OCI-M2 (cell line): ENCODE measurements around the gene CDSN.
"Not testable (repeated sequence)": the region's sequence is repeated elsewhere in the genome, so short reads cannot be mapped to it uniquely, and the experiment has no call there.

Source experiments
- DNase-seq: peaks from one replicate; lab custom pipeline; 2025; ENCODE audit not compliant: unreplicated experiment; lab: John Stamatoyannopoulos, UW

Gene CDSN, protein sequence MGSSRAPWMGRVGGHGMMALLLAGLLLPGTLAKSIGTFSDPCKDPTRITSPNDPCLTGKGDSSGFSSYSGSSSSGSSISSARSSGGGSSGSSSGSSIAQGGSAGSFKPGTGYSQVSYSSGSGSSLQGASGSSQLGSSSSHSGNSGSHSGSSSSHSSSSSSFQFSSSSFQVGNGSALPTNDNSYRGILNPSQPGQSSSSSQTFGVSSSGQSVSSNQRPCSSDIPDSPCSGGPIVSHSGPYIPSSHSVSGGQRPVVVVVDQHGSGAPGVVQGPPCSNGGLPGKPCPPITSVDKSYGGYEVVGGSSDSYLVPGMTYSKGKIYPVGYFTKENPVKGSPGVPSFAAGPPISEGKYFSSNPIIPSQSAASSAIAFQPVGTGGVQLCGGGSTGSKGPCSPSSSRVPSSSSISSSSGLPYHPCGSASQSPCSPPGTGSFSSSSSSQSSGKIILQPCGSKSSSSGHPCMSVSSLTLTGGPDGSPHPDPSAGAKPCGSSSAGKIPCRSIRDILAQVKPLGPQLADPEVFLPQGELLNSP

DNA sequence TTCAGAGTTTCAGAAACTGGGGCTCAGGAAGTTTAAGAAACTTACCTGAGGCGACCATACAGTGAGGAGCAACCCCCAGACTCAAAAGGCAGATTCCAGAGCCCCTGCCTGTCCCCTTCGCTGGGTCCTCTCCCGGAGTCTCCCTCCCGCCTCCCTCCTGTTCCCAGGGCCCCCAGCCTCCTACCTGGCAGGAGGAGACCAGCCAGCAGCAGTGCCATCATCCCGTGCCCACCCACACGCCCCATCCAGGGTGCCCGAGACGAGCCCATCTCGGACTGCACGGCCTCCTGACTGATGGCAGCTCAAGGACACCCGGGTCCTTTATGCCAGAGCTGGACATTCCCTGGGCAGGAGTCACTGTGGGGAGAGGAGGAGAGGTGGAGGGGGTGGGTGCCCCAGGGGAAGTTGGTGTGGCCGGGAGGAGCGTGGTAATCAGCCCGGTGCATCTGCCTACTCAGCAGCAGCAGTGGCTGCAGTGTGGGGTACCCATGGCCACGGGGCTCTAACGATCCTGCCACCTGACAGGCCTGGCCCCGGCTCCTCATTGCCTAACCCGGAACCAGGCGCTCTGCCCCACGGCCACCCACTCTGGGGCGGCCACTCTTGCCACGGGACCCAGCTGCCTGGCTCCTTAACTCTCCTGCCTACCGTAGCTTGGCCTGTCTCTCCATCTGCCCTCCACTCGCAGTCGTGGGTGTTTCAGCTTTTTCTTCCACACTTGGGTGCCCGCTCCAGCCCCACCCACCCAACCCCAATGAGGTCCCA is at the start of gene CDSN:
TSS of gene CDSN (minus strand) at position 296 of the 765 bp plus-strand sequence. CDS start at position 269, 27 bp downstream.
- no peak for DNase-seq

DNA sequence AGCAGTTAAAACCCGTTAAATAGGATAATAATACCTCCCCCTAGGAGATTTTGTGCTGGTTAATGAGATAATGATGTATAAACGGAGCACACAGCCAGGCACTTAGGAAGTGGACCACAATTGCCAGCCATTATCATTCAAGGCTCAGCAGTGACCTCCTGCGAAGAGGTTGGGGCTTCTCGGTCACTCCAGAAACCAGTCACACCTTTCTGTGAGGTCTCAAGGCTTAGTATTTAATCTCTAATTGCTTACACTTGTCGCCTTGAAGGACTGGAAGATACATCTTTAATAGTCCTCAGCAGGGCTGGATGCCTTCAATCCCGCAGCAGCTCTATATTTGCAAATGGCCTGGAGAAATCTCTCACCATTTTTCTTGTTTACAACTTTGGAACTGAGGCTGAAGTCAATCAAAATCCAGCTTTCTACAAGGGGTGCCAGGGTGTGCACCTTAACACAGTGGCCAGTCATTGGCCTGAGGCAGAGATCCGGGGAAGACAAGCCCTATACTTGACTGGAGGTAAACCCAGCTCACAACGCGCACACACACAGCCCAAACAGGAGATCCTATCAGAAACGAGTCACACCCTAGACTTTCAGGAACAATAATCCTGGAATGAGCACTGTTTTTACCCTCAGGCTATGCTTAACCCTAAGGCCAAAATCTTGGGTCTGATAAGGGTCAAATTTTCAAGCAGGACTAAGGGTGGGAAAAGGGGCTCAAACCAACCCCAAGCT is 49.0 kb upstream of the CDSN start:
- no peak for DNase-seq

DNA sequence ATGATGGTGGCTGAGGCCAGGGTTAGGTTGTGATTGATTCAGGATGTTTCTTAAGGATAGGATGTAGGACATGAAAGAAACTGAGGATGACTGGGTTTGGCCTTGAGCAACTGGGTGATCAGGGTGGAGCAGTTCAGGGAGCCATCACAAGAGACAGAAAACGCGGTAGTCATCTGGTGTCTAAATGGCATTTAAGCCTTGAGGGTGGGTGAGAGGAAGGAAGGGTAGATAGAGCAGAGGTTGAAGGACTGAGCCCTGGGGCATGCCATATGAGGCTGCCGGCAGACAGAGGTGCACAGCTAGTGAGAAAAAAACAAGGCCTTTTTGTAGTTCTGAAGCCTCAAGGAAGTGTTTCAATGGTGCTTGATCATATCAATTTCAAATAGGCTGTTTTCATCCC is 48.4 kb upstream of the CDSN start:
- DNase-seq = no peak

DNA sequence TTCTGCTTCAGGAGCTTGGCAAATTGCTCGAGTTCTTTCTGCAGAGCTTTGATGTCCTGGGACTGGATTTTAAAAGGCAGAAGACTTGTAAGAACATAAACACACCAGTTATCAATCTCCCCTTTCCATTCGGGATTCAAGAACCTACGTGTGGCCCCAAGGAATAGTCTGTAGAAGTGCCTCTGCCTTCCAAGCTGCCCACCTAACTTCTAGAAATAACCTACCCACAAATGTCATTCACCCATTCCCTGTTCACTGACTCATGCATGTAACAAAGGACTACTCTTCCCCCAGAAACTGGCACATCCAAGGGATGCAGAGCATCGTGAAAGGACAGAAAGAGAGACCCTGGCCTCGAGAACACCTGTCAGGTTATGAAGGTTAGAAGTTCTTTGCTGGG is 45.7 kb upstream of the CDSN start:
- DNase-seq = no peak

DNA sequence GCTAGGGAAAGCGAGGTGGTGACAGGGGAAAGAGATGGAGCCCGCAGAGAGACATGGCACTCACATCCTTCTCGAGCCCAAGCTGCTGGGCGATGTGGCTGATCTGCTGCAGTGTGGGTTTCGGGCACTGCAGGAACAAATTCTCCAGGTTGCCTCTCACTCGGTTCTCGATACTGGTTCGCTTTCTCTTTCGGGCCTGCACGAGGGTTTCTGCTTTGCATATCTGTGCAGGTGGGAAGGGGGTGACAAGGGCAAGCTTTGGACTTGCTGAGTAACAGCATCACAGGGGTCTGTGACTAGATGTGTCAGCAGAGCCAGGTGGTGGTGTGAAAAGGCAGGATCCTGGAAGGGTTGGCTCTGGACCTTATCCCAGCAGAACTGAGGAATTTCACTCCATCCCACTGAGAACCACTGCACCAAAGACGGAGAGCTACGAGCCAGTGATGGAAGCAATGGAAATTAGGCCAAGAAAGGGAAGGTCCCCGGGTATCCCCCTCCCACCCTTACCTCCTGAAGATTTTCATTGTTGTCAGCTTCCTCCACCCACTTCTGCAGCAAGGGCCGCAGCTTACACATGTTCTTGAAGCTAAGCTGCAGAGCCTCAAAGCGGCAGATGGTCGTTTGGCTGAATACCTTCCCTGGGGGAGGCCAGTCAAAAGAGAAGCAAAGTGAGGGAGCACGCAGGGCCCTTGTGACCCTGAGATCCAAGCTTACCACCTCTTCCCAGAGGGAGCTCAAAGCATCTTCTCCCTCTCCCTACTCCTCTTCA is 45.0 kb upstream of the CDSN start:
- DNase-seq = not testable (repeated sequence)

DNA sequence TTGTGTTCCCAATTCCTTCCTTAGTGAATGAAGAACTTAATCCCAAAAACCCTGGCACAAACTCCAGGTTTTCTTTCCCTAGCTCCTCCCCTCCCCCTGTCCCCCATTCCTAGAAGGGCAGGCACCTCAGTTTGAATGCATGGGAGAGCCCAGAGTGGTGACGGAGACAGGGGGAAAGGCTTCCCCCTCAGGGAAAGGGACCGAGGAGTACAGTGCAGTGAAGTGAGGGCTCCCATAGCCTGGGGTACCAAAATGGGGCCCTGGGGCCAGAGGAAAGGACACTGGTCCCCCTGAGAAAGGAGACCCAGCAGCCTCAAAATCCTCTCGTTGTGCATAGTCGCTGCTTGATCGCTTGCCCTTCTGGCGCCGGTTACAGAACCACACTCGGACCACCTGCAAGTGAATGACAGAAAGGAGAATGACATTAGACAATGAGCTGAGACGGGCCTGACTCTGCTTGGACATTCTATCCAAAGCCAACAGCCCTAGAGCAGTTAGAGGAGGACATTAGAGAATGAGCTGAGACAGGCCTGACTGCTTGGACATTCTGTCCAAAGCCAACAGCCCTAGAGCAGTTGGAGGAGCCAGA is 44.3 kb upstream of the CDSN start:
- not testable (repeated sequence) for DNase-seq

DNA sequence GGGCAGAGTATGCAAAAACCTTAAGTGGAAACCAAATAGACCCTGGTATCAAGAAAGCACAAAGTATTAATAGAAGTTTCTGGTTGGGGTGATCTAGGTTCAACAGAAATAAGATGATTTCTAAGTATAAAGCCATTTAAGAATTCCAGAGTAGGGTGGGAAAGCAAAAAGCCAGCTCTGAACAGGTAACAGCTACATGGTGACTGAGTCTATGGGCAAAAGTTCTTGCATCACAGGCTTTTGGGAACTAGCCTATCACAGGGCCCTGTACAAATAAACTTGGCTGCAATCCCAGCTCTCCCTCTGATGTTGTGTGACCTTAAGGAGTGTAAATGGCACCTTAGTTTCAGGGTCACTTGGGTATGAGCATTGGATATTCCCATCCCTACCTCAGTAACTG is 43.7 kb upstream of the CDSN start:
- DNase-seq = no peak

DNA sequence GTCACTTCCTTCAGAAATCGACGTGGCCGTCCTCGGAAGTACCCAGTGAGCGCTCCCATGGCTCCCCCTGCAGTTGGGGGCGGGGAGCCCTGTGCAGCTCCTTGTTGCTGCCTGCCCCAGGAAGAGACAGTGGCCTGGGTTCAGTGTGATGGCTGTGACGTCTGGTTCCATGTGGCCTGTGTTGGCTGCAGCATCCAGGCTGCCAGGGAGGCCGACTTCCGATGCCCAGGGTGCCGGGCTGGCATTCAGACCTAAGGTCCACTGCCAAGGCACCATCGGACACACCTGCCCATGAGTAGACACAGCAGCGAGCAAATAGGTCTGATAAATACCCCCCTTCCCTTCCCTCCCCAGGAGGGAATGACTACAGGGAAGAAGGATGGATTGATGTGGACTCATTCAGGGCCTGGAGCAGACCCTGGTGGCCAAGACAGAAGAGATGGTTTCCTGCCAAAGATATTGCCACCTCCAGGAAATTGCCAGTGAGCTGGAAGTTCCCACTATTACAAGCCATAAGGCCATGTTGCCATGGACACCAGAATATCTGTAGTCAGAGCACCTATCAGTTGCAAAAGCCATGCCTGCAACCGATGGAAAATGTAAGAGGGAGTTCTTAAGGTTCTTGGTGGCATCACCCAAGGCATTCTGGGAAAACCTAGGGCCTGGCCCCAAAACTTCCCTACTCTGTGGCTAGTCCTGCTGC is 42.4 kb upstream of the CDSN start:
- DNase-seq = no peak

DNA sequence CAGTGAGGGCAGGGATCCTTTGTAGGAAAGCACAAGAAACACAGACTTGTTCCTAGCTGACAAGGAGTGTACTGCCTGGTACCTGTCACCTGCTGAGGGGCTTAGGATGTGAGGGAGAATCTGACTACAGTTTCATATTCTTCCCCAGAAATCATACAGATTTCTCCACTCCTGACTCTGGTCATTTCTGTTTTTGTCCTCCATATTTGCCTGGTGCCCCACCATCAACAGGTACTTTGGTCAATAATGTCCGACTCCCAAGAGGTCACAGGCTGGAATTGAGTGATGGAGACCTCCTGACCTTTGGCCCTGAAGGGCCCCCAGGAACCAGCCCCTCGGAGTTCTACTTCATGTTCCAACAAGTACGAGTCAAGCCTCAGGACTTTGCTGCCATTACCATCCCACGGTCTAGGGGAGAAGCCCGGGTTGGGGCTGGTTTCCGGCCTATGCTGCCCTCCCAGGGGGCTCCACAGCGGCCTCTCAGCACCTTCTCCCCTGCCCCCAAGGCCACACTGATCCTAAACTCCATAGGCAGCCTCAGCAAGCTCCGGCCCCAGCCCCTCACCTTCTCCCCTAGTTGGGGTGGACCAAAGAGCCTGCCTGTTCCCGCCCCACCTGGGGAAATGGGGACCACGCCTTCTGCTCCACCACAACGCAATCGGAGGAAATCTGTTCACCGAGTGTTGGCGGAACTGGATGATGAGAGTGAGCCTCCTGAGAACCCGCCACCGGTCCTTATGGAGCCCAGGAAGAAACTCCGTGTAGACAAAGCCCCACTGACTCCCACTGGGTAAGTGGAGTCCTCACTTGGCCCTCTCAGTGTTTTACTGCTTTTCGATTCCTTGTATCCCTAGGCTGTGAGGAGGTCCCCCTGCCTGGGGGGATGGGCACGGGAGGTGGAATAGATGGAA is 41.2 kb upstream of the CDSN start:
- DNase-seq = no peak

DNA sequence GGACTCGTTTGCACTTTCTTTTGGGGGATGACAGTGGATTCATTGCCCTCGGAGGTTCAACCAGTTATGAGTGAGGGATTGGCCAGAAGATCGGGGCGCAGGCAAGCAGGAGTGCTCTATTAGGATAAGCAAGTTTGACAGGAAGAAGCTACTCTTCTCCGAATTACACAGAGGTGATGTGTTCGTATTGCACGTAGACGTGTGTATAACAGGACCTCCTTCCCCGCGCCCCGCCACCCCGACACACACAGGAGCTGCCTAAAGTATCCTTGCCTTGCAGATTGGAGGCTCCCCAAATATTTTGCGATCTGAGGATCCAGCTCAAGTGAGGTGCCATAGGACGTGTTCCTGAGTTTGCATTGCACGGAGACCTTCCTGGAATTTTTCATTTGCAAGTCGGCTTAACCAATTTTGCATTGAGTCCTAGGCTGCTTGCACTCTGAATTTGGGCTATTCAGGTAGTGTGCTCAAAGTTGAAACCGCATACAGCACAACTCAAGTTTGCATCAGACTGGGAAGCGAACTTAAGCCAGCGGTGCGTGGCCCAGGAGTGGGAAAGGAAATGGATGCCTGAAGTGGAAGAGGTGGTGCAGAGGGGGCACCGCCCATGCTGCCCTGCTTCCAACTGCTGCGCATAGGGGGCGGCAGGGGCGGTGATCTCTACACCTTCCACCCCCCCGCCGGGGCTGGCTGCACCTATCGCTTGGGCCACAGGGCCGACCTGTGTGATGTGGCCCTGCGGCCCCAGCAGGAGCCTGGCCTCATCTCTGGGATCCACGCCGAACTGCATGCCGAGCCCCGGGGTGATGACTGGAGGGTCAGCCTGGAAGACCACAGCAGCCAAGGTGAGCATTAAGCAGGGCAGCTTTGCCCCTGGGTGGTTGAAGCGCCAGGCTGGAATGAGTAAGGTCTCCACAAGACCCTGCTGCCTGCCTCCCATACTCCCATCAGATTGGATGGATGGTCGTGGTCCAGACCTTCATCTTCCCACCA is 38.9 kb upstream of the CDSN start:
- no peak for DNase-seq

DNA sequence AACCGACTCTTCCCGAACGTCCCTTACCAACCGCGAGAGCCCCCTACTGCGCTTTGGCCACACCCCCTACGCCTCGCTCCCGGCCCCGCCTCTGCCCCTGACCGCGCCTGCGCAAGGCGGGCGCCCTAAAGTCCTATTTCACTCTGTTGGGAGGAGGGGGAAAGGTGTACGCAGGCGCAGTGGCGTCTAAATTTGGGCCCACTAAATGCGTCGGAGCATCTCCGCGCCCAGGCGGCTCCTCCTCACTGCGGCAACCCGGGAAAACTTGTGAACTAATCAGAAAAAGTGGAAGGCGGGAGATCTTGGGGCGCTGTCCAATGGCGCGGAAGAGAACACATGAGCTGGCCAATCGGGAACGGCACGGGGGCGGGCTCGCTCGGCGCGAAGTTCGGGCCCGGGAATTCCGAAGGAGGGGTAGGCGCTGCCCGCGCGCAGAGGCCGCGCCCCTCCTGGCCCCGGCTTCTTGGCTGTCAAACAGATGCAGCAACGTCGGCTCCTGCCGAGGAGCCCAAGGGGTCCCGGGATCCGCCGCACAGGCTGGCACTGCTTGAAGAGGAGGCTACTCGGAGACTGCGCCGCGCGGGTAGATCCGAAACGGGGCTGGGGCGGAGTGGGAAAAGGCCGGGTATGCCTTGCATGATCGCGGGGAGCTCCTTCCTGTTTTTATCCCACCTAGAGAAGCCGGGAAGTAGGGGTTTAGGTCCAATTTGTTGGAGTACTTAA is 38.1 kb upstream of the CDSN start, which contains the start of gene TCF19:
TSS of gene TCF19 (plus strand) at position 450 of the 723 bp plus-strand sequence. CDS start 881 bp downstream, outside the sequence.
- peak; percentile 97 for DNase-seq

DNA sequence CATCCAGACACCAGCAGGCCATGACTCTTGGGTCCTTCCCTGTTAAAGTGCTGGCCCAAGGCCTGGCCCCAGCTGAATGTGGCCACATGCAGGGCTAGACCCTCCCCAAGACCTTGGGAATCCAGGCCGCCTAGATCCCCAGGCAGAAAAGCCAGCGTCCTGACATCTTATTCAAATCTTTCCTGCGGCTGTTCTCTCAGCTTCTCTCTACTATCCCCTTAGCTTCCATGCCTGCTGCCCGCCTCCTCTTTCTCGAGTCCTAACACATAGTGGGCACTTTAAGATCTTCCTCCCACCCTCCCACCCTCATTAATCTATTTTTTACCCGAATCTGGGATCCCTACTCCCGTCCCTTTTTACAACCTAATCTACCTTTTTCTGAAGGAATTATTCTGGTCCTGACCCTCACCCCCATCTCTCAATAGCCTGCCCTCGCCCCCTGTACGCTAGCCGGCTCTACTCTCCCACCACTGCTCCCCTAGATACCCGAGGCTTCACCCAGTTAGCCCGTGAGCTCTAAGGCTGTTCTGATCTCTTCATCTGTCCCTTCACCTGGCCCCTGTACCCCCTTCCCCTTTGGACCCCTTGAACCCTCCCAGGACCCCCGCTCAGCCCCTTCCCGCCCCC is 37.4 kb upstream of the CDSN start, which contains the start of gene CCHCR1:
TSS of gene CCHCR1 (minus strand) at position 290 of the 627 bp plus-strand sequence. CDS start at position 88, 202 bp downstream.
- no peak for DNase-seq

DNA sequence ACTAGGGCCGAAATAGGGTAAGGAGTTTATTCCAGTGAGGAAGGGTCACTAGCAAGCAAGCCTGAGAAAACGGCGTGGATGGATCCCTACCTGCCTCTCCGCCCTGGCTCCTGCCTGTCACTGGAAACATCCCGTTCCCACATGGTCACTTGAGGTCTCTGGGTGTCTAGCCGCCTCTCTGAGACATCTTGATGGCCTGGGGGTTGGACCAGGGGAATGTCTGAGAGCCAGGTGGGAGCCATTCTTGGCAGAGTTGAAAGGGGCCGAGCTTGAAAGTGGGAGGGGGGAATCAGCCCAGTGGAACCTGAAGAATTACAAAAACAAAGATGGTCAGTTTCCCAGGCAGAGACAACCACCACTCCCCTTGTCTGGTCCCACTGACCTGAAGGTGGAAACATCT is 36.4 kb upstream of the CDSN start:
- DNase-seq = no peak

DNA sequence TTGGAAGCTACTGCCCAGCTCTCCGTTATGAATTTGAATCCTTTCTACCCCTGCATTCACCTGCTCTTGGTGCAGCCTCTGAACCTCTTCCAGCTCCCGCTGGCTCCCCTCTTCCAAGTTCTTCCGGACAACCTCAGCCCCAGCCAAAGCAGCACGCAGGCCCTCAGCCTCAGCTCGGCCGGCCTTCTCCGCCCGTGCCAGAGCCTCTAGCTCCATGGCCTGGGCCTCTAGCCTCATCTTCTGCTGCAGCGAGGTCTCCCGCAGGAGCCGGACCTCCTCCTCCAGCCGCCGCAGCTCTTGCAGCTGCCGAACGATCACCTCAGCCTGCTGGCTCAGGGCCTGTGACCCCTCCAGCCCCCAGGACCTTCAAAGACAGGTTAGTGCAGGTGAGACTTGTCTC is 34.2 kb upstream of the CDSN start:
- DNase-seq = no peak

DNA sequence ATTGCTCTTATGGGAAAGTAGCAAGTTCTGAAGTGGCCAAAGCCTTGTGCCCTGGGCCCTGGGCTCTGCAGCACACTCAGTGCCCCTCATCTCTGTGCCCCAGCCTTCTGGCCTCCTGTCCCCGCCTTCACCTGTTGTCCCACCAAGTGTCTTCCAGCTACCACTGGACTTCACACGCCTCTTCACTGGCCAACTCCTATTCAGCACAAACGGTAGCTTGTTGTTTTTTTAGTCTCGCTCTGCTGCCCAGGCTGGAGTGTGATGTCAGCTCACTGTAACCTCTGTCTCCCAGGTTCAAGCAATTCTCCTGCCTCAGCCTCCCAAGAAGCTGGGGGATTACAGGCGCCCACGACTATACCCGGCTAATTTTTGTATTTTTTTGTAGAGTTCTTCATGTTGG is 32.5 kb upstream of the CDSN start:
- no peak for DNase-seq

DNA sequence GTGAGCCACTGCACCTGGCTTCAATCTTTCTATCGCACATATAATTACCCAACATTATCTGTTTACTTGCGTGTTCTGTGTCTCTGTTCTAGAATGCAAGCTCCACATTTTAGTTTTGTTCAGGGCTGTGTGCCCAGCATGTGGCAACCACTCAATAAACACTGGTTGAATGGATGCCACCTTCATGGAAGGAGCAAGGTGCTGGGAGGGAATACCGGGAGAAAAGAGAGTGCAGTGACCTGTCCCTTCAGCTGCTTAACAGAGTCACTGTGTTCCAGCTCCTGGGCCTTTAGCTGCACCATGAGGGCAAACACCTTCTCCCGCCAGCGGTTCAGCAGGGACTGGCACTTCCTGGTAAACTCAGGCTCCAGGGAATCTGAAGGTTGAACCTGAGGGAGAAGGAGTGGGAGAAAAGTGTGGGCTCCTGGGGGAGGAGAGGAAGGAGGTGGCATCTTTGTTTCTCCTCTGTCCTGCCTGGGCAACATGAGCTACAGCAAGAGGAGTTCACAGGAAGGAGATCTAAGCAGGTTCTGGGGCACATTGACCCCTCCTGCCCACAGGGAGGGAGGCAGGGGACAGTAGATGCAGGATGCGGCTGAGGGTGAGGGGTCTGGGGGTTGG is 29.7 kb upstream of the CDSN start:
- DNase-seq = no peak
